Left renal pelvis (tissue), 4 donors: ENCODE measurements around the gene CDH15. TPM values are rescaled to one million over a fixed set of nuclear protein-coding genes. Genes with fewer than 3 reads are reported as not detected.

Experiments
- DNase-seq, 4 donors: peaks; one replicate each; pipeline ENCODE4 v3.0.0-alpha.2; 2013; ENCODE audit warnings: low read depth in 4 of 4, low spot score in 3 of 4
- polyA plus RNA-seq, 4 donors: library from polyadenylated mRNA; unstranded; fragments of 120-200 nt; gene quantifications; one replicate each; pipeline ENCODE4 v1.2.1, GENCODE V29; 2013; ENCODE audit not compliant: insufficient read length in 4 of 4

The CDH15 gene
- polyA plus RNA-seq, 4 donors: 1.5 to 3.5 (median 2.2) TPM

DNA sequence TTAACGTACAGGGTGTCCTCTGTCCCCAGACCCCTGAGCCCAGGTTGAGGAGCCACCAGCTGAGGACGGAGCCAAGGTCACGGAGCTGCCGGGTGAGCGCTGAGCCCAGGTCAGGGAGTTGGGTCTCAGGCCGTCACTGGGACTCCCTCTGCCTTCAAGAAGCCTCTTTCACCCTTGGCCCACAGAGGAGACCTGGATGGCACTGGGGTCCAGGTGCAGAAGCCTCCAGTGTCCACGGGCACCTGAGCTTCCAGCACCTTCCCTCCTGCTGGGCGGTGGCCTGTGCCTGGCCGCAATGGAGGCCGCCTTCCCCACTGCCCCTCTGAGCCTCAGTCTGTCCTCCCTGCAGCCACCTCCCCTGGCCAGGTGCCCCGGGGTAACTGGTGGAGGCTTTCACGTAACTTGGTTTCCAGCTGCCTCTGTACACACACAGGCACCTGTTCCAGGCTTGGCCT lies 31.6 kb upstream of the CDH15 start:
- DNase-seq: no peak

DNA sequence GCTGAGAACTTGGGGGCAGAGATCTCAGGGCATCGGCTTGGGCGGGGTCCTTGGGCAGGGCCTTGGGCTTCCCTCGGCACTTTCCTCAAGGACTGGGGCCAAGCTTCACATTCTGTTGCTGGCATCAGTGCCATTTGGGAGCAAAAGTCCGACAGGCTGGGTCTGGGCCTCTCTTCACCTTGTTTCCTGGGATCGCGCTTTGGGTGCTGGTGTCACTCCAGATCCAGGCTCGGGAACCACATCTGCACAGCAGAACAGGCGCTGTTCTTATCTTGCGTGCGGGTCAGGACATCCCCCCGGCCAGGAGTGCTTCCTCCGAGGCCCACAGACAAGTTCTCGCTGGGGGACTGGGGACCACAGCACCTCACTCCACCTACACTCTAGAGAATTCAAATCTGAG lies 31.1 kb upstream of the CDH15 start:
- DNase-seq: no peak

DNA sequence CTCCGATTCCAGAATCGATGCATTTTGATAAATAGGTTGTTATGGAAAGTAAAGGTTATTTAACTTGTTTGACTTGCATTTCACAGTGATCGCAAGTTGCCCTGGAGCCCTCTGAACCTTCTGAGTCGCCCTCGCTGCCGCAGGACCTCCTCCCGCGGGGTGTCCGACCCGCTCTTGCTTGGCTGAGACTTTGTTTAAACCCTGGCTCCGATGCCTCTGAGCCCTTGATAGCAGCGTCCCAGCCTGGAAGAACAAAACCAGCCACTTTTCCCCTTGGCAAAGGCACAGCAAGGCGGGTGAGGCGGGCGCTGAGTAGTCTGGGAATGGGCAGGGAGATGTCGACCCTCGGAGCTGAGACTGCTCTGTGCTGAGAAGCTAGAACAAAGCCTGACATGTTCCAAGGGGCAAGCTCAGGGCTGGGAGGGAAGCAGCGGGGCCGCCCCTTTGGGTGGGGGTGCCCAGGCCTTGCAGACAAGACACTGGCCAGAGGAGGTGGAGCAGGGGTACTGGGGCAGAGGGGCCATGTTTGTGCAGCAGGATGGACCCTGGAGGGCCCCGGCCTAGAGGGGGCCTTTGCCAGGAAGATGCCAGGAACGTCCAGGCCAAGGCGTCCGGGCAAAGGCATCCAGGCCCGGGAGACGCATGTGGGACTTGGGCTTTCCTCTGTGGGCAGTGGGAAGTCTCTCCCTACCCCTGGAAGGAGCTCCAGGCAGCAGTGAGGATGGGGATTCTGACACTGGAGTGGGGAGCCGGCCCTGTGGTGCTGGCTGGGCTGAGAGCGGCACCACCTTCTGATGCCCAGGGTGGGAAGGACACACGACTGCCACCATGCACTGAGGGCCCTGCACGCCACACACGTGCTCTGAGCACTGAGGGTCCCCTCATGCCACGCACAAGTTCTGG lies 30.3 kb upstream of the CDH15 start:
- DNase-seq: no peak

- DNase-seq: no peak
Observed at GRCh38 chr16:89141884-89142267, 29.7 kb upstream of the CDH15 start.

GRCh38 chr16:89142474-89143195 lies 28.9 kb upstream of the CDH15 start:
- no peak for DNase-seq

DNA sequence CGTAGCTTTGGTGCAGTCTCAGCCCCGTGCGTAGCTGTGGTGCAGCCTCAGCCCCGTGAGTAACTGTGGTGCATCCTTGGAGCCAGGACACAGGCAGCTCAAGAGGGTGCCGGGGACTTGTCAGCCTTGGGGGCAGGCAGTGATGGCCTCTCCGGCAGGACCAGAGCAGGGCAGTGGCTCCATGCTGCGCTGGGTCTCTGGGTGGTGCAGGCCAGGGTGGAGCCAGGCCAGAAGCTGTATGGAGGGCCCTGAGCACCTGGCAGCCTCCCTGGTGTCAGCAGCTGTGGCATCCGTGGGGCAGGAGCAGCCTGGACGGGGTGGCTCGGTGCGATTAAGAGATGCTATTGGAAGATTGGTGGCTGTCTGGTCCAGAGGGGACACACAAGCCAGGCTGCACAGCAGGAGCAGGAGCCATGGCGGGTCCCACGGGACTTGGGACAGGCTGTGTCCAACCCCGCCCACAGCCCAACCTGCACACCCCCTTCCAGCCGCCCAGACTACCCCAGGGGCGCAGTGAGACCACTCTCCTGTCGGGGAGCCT lies 28.3 kb upstream of the CDH15 start:
- no peak for DNase-seq

DNA sequence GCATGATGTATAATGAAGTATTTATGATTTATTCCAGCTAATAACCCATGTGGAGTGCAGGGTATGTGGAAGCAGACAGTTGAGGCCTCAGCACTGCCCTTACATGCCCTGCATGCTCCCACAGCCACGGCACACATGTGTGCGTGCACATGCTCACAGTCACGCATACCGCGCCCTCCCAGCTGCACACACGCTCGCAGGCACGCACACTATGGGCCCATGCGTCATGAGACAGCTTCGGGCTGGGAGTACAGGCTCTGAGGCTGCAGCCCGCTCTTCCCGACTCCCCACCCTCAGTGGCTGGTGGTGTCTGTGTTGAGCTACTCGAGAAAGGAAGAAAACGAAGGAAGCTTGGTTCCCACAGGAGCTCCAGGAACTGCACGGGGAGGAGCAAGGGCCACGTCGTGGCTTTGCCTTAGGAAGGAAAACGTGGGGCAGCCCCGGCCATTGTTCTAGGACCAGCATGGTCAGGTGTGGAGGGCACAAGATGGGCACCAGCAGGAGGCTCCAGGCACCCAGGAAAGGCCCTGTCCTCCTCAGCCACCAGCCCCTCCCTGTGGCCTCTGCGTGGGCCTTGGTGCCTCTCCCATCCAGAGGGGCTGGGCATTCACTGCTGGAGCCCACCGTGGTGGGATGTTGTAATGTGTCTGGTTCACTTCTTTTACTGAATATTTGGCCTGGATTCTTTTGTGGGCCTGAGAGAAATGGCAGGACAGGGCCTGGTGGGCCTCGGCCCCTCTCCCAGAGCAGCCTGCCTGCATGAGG lies 27.5 kb upstream of the CDH15 start:
- no peak for DNase-seq

DNA sequence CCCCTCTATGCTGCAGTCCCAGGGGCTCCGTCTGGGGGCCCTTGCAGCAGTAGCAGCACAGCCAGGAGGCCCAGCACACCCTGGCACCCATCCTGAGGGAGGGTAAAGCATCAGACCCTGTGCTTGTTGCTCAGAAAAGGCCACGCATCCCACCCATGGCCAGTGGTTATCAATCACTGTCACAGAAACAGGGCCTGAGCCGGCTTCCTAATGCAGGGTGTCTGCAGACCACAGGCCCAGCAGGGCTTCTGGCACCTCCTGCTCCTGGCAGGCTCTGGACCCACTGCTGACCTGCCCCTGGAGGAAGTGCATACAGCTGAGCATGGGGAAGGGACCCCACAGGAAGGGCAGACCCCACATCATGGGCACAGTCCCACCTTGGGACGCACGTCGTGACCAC lies 26.9 kb upstream of the CDH15 start:
- DNase-seq: no peak

DNA sequence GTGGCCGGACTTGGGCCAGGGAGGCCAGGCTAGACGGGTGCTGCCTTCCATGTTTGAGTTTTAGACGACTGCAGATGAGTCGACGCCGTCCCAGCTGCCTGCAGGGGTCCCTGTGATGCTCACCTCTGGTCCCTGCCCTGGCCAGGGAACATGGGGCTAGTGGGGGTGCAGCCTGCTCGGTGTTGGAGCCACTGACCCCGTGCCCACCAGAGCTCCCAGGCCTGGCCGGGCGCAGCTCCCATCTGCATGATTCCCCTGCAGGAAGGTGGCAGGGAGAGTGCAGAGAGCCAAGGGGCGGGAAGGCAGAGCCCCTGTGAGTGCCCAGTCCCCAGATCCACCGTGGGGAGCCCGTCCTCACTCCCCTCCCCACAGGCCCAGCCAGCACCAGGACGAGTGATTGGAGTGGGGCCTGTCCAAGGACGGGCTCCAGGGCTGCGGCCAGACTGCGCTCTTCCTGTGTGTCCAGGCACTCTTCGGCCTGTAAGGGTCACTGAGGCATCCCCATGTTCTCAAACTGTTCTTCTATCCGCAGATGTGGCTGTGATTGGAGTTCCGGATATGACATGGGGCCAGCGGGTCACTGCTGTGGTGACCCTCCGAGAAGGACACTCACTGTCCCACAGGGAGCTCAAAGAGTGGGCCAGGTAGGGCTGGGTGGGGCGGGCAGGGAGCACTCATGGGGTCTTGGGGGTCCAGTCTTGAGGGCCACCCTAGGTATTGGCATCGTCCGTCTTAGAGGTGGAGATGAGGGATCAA lies 26.0 kb upstream of the CDH15 start:
- no peak for DNase-seq

GRCh38 chr16:89146211-89147005 lies 25.1 kb upstream of the CDH15 start:
- DNase-seq: no peak

DNA sequence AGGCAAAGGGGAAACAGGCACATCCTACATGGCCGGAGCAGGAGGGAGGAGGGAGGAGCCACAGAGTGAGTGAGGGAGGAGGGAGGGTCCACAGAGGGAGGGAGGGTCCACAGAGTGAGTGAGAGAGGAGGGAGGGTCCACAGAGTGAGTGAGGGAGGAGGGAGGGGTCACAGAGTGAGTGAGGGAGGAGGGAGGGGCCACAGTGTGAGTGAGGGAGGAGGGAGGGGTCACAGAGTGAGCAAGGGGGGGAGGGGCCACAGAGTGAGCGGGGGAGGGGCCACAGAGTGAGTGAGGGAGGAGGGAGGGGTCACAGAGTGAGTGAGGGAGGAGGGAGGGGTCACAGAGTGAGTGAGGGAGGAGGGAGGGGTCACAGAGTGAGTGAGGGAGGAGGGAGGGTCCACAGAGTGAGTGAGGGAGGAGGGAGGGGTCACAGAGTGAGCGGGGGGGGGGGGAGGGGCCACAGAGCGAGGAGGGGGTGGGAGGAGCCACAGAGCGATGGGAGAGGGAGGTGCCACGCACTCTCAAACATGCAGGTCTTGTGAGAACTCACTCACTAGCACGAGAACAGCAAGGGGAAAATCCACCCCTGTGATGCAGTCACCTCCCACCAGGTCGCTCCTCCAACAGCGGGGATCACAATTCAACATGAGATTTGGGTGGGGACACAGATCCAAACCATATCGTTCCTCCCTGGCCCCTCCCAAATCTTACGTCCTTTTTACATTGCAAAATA lies 24.3 kb upstream of the CDH15 start:
- DNase-seq: no peak

- DNase-seq: no peak
Observed at GRCh38 chr16:89149386-89149785, 22.2 kb upstream of the CDH15 start.

- no peak for DNase-seq
Observed at GRCh38 chr16:89150090-89150835, 21.3 kb upstream of the CDH15 start.

DNA sequence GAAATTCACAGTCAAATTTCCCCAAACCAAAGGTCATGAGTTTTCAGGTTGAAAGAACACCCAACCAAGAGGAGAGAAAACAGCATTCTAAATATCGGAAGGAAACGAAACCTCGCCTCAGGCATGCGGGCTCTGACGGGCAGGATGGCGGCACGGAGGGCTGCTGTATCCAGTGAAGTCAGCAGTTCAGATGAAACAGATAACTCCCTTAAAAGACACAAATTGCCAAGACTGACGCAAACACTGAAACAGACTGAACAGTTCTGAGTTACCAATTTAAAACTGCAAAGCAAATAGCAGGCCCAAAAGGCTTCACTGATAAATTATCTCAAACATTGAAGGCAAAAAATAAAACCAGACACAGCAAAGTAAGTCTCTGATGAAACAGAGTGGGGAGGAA lies 20.6 kb upstream of the CDH15 start:
- no peak for DNase-seq

GRCh38 chr16:89152831-89153700 lies 18.5 kb upstream of the CDH15 start:
- no peak for DNase-seq

- no peak for DNase-seq
Observed at GRCh38 chr16:89153848-89154271, 17.7 kb upstream of the CDH15 start.
